ENCODE measurements around the gene NAPSA.

Gene NAPSA

GRCh38 chr19:50313812-50314536 is 51.5 kb downstream of the NAPSA start:
- DNase-seq = no peak

GRCh38 chr19:50312967-50313811 is 52.2 kb downstream of the NAPSA start:
- no peak for DNase-seq

DNA sequence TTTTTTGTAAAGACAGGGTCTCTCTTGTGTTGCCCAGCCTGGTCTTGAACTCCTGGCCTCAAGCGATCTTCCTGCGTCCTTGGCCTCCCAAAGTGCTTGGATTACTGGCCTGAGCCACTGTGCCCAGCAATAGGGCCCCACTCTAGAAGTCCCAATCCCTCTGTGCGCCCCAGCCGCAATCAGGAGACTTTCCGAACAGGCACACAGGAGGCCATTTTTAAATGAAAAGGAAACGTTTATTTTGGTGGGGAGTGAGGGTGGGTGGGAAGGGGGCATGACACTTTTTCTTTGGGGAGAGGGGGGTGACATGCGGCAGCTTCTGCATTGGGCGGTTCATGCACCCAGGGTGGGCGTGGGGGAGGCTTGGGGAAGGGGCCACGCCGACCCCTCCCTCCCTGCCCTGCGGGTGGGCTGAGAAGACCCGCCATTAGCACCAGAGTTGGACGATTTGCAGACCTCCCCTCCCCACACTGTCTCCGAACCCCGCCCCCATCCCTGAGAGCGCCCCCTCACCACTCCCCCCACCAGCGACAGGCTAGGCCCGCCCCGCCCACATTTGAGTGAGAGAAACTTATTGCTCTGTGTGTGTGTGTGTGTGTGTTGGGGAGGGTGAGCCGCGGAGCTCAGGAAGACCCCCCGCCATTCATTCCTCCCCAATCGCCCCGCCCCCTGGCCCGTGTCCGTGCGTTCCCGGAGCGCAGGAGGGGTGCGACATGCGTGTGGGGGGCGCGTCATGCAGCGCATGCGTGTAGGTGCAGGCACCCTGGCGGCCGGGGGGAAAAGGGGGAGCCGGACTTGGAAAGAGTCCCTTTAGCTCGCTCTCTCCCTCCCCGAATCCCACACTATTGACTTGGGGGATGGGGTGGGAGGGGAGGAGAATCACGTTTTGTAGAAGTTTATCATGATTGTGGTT is 53.5 kb downstream of the NAPSA start:
- DNase-seq = no peak

GRCh38 chr19:50310759-50311465 is 54.5 kb downstream of the NAPSA start:
- DNase-seq = no peak

- no peak for DNase-seq
Measured at GRCh38 chr19:50309396-50310125, 55.9 kb downstream of the NAPSA start.

DNA sequence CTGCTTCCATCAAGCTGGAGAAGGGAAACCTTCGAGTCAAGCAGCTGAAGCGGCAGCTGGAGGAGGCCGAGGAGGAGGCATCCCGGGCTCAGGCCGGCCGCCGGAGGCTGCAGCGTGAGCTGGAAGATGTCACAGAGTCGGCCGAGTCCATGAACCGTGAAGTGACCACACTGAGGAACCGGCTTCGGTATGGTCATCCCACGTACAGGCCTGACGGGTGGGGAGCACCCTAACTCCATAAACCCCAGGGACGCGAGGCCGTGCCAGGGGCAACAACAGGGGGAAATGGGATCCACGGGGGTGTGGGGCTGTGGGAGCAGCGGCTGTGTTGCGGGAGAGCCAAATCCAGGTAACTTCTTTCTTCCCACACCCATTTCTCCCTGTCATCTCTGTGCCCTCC is 56.4 kb downstream of the NAPSA start:
- no peak for DNase-seq
